Upper lobe of left lung (tissue), 6 donors: ENCODE data around the gene CDKAL1. TPM values are rescaled to one million over a fixed set of nuclear protein-coding genes. Genes with fewer than 3 reads are reported as not detected.

Experiments
- ATAC-seq, 2 donors: fragments of 200-7000 bp; cut with Tn5 transposase; one replicate each; pipeline ENCODE4 v1.9.1; 2022; ENCODE audit warnings: mild to moderate bottlenecking in 2 of 2, moderate library complexity in 2 of 2; ENCODE audit not compliant: low FRiP score in 2 of 2
- DNase-seq, 2 donors: peaks; one replicate each; pipeline ENCODE4 v3.0.0-alpha.2; 2019 to 2020
- H3K27ac ChIP-seq, 4 donors: fragments of 200-600 bp; sonication (generic); one replicate each; pipeline ENCODE4 v1.5.1; 2016 to 2019
- H3K27me3 ChIP-seq, 4 donors: fragments of 200-600 bp; sonication (generic); one replicate each; pipeline ENCODE4 v1.5.1; 2017 to 2019
- H3K36me3 ChIP-seq, 4 donors: fragments of 200-600 bp; sonication (generic); one replicate each; pipeline ENCODE4 v1.5.1; 2016 to 2019
- H3K4me1 ChIP-seq, 4 donors: fragments of 200-600 bp; sonication (generic); one replicate each; pipeline ENCODE4 v1.5.1; 2018 to 2019
- H3K4me3 ChIP-seq, 4 donors: fragments of 200-600 bp; sonication (generic); one replicate each; pipeline ENCODE4 v1.5.1; 2017 to 2019; ENCODE audit warnings: mild to moderate bottlenecking in 2 of 4, moderate library complexity in 1 of 4
- H3K9me3 ChIP-seq, 4 donors: fragments of 200-600 bp; sonication (generic); one replicate each; pipeline ENCODE4 v1.5.1; 2018 to 2019
- CTCF ChIP-seq, 6 experiments: fragments of 450-650 bp in 4 of 6; fragments of 200-600 bp in 2 of 6; sonication (generic) in 2 of 6; IDR thresholded peaks; one replicate each; pipeline ENCODE4 v1.5.1; 2016 to 2019; ENCODE audit warnings: antibody characterized with exemption in 6 of 6
- EP300 ChIP-seq, 4 donors: sonication (generic); formaldehyde crosslinking; IDR thresholded peaks; one replicate each; pipeline ENCODE4 v1.5.1; 2017; ENCODE audit warnings: antibody characterized with exemption in 4 of 4, control low read depth in 2 of 4
- POLR2A ChIP-seq, 4 donors: fragments of 450-650 bp; IDR thresholded peaks; one replicate each; pipeline ENCODE4 v1.5.1; 2016 to 2017; ENCODE audit warnings: antibody characterized with exemption in 4 of 4, mild to moderate bottlenecking in 2 of 4
- POLR2AphosphoS5 ChIP-seq, 2 donors: sonication (generic); formaldehyde crosslinking; IDR thresholded peaks; one replicate each; pipeline ENCODE4 v1.5.1; 2017; ENCODE audit warnings: antibody characterized with exemption in 2 of 2
- WGBS, 2 donors: methylation state at CpG; one replicate each; pipeline ENCODE4 v1.1.5; 2017 to 2018; 5-methylcytosine and 5-hydroxymethylcytosine counted together
- total RNA-seq, 6 donors: library from RNA; depleted of rRNA in 4 of 6; stranded (reverse); fragments of >200 nt in 4 of 6; gene quantifications; one replicate each; pipeline versions ENCODE4 v1.1.0 to v1.2.1, GENCODE V29; 2016 to 2021
- donor health status: DM: no; HTN: no; CAD: no; lungs with moderate emphysema.
- donor health status: DM: no; HTN: yes; CAD: no; lungs with severe emphysema.

CDKAL1 gene
- total RNA-seq, 6 donors from 2014 or later, result 9.4 to 22.6 (median 13.8) TPM

- Histone ChIP-seq H3K4me3 (no peak overlapping the region), H3K36me3 (no peaks in the 10 kb centered on the region), H3K27ac (no peak overlapping the region), H3K4me1 (peaks cover 0 to 15% (median 0%) of the 10 kb centered on the region in 4 donors), H3K9me3 (no peaks in the 10 kb centered on the region), H3K27me3 (no peaks in the 10 kb centered on the region)
- no peak for ATAC-seq
- TF ChIP-seq POLR2AphosphoS5 (IDR thresholded peaks at IDR 0.05) (no peak), POLR2A (IDR thresholded peaks at IDR 0.05) (no peak), EP300 (IDR thresholded peaks at IDR 0.05) (no peak), CTCF (IDR thresholded peaks at IDR 0.05) (no peak)
- no peak for DNase-seq
- 67 to 83% methylated on average over 3 of the region's 3 CpGs for WGBS, 2 donors
These were observed 668.3 kb downstream of the CDKAL1 start for GRCh38 chr6:21202521-21202920.

- no peak for TF ChIP-seq POLR2A (IDR thresholded peaks at IDR 0.05)
- TF ChIP-seq CTCF (IDR thresholded peaks at IDR 0.05), result no peak
- no peak for TF ChIP-seq EP300 (IDR thresholded peaks at IDR 0.05)
- TF ChIP-seq POLR2AphosphoS5 (IDR thresholded peaks at IDR 0.05), result no peak
- DNase-seq, result no peak
These were observed 670.7 kb downstream of the CDKAL1 start for GRCh38 chr6:21204951-21205350.

GRCh38 chr6:21208081-21208795, 674.0 kb downstream of the CDKAL1 start:
- H3K9me3 ChIP-seq, result no peaks in the 10 kb centered on the region
- peaks cover 0 to 4% (median 0%) of the 10 kb centered on the region in 4 donors for H3K36me3 ChIP-seq
- WGBS, 2 donors, result 79 to 82% methylated on average over 9 of the region's 9 CpGs
- no peak overlapping the region for H3K27ac ChIP-seq
- H3K4me1 ChIP-seq, result no peaks in the 10 kb centered on the region
- DNase-seq, result no peak
- no peak overlapping the region for H3K4me3 ChIP-seq
- no peak for ATAC-seq
- no peaks in the 10 kb centered on the region for H3K27me3 ChIP-seq
- TF ChIP-seq POLR2AphosphoS5 (IDR thresholded peaks at IDR 0.05) (no peak), EP300 (IDR thresholded peaks at IDR 0.05) (no peak), CTCF (IDR thresholded peaks at IDR 0.05) (no peak), POLR2A (IDR thresholded peaks at IDR 0.05) (no peak)

More at GRCh38 chr6:21204951-21205350, 670.7 kb downstream of the CDKAL1 start:
- WGBS, 2 donors, result 53 to 97% methylated on average over 3 of the region's 3 CpGs
- peaks cover 0 to 4% (median 0%) of the 10 kb centered on the region in 4 donors for H3K36me3 ChIP-seq
- H3K9me3 ChIP-seq, result no peaks in the 10 kb centered on the region
- H3K4me3 ChIP-seq, result no peak overlapping the region
- no peak overlapping the region for H3K27ac ChIP-seq
- H3K4me1 ChIP-seq, result peaks cover 0 to 10% (median 0%) of the 10 kb centered on the region in 4 donors
- no peak for ATAC-seq
- H3K27me3 ChIP-seq, result no peaks in the 10 kb centered on the region

GRCh38 chr6:21208796-21209186, 674.5 kb downstream of the CDKAL1 start:
- no peaks in the 10 kb centered on the region for H3K27me3 ChIP-seq
- DNase-seq, result no peak
- H3K4me3 ChIP-seq, result no peak overlapping the region
- no peaks in the 10 kb centered on the region for H3K4me1 ChIP-seq
- peaks cover 0 to 4% (median 0%) of the 10 kb centered on the region in 4 donors for H3K36me3 ChIP-seq
- H3K9me3 ChIP-seq, result no peaks in the 10 kb centered on the region
- 80 to 82% methylated on average over 5 of the region's 5 CpGs for WGBS, 2 donors
- no peak for TF ChIP-seq EP300 (IDR thresholded peaks at IDR 0.05)
- no peak for ATAC-seq
- H3K27ac ChIP-seq, result no peak overlapping the region

- TF ChIP-seq POLR2AphosphoS5 (IDR thresholded peaks at IDR 0.05) (no peak), POLR2A (IDR thresholded peaks at IDR 0.05) (no peak), EP300 (IDR thresholded peaks at IDR 0.05) (no peak), CTCF (IDR thresholded peaks at IDR 0.05) (no peak)
- no peak for DNase-seq
- no peak overlapping the region for H3K4me3 ChIP-seq
- H3K27me3 ChIP-seq, result no peaks in the 10 kb centered on the region
- no peaks in the 10 kb centered on the region for H3K4me1 ChIP-seq
- no peaks in the 10 kb centered on the region for H3K9me3 ChIP-seq
- no peak overlapping the region for H3K27ac ChIP-seq
- H3K36me3 ChIP-seq, result peaks cover 0 to 4% (median 0%) of the 10 kb centered on the region in 4 donors
- WGBS, 2 donors, result 90 to 95% methylated on average over 3 of the region's 3 CpGs
- ATAC-seq, result no peak
These were observed 679.2 kb downstream of the CDKAL1 start for GRCh38 chr6:21213492-21213891.
